HG03558 (cell line): ENCODE data around the gene HOXA11.

Experiments used
- ATAC-seq: cut with Tn5 transposase; IDR thresholded peaks from one replicate; pipeline ENCODE4 v1.9.1; 2021; ENCODE audit warnings: moderate number of reproducible peaks; ENCODE audit not compliant: unreplicated experiment; ENCODE audit errors: extremely low read depth

HOXA11 gene

DNA sequence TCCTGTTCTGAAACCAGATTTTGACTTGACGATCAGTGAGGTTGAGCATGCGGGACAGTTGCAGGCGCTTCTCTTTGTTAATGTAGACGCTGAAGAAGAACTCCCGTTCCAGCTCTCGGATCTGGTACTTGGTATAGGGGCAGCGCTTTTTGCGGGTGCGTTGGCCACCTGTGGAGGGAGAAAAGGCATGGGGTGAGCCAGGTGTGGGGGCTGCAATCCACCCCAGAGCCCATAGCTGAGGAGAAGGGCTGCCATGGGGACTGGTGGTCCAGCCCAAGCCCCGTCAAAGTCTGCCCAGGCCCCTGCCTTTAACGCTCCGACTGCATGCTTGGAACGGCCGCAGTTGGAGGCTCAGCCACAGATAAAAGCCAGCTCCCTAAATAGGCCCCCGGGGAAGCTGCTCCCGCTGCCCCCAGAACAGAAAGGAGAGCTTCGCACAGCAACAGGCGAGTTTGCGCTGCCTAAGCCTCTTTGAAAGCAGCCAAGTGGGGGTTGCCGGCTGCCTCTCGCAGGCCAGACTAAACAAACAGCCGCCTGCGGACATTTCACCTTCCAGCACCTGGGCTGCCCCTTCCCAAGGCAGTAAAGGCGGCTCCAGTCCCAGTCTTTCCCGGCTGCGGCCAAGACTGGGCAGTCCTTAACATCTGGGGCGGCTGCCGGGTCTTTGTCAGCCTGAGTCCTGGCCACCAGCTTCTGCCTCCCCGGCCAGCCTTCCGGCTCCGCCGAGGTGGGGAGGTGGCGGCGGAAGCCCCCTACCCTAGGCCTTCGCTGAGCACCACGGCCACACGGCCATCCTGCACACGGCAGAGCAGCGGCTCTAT, 2.0 kb downstream of the HOXA11 start:
- no peak for ATAC-seq

DNA sequence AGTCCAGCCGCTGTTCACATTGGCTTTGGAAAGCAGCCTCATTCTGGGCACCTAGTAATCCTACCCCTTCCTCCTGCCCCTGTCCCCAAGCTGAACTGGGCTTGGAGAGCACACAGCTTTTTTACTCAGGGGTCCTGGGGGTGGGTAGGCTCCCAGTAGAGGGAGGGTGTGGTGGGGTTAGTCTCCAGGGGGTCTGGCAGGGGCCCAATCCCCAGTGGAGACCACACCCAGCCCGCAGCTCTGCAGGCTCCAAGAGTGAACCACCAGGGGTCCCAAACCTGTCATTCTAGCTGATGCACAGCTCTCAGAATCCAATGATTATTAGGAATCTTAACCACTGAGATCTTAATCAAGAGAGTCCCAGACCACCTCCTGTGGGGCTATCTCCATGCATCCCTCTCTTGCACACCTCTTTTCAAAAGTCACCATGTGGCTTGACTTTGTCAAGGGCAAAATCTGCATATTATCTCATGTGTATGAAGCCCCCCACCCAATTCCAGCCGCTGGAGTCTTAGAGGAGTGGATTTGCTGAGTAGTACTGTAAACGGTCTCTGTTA, 2.7 kb downstream of the HOXA11 start:
- no peak for ATAC-seq

DNA sequence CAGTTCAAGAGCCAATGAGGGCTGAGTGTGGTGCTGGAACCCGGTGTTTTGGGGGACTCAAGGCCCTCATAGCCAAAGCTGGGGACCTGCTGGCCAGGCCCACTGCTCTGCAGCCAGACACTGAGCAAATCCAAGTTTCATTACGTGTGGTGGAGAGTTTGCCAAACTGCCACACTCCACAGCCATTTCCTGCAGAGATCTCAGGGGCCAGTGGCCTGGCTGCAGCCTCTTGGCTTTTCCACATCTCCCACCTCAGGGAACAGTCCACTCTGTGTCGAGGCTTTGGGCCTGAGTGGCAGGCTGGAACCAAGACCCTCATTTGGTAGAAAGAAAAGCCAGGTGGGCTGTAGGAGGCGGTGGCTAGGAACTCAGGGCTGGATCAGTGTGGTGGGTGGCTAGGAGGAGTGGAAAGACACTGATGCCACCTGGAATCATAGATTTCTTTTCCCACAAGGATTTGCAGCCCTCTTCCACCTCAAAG, 3.2 kb downstream of the HOXA11 start:
- ATAC-seq, result no peak

DNA sequence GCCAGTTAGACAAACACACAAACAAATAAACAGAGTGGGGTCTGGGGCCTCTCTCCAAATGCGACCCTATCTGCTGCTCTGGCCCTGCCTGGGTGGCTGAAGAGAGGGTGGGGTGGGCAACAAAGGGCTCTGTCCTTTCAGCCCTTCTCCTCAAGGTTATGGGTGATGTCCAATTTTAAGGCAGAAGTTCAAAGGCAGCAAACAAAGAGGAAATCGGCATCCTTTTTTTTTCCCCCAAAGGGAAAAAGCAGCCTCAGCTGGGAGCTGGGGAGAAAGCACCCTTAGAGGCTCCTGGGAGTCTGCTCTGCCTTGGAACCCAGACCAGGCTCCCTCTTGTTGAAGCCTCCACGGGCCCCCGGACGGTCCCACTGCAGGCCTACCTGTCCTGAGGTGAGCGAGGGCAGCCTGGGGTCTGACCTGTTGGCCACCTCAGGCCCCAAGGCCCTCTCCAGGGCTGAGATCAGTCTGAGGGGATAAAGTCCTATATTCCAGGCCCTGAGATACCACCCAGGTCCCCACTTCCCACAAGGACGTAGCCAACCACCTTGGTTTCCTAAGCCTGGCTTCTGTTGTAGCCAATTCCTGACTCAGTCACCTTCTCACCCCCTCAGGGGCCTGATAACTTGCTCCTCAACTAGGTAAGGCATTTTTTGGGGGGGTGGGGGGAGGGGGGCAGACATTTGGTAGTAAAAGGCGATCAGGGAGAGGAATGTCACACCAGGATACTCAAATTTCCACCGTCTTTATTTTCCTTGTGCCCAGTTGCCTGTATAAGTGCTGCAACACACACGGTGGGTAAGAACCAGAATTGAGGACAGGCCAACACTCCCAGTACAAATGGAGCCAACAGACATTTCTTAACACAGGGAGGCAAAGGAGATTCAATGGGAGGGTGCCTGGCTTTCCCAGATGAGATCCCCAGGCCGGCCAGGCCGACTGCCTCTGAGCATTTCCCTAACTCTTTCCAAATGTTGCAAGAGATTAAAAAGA, 4.3 kb downstream of the HOXA11 start:
- no peak for ATAC-seq

DNA sequence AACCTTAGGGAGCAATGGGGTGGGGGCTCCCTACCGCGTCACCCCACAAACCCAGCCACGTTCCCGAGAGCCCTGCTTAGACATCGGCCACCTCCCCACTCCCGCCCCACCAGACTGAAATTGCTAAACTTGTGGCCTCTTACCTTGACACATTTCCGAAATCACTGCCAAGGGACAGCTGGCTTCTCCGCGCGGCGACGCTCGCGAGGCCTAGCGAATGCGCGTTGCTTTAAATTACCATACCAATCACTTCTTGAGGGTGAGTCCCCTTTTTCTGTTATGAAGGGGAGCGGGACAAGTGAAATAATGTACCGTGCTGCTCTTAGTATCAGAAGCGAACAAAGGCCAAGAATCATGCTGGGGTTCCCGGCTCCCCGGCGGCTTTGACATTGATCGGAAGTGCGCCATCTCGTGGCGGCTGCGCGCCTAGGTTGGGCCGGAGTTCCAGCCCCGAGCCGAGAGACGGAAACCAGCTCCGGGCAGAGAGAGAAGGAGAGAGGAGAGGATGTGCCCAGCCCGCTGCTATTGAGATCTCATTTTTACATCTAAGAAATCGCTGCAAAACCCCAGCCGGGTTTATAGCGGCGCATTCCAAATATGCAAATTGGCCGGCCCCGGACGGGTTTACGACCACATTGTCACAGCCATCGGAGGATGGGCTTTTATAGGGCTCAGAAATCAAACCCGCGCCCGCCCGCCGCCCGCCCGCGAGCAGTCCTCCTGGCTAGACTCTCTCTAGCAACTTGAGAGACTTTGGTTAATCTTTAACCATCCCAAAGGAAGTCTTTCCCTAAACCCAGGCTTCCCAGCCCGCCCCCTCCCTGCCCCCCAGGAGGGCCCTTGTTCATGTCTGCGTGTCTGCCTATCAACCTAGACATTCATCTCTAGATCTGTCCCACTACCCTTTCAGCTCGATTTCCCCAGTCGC, 5.3 kb downstream of the HOXA11 start:
- no peak for ATAC-seq

DNA sequence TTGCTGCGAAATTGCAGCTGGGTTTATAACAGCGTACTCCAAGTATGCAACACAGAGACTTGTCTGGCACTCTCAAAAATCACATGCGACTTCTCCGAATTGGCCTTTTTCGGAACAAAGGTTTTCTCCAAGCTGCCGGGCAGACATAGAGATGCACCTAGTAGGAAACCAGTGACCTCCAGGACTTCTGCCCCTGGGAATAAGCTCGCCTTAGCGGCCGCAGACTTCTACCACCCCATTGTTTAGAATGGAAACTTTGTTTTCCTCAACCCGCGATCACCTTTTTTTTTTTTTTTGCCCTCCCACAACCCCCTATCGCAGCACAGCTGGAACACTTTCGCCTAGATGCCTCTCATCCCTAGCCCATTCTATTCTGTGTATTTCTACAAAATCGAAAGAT, 6.0 kb downstream of the HOXA11 start:
- no peak for ATAC-seq

DNA sequence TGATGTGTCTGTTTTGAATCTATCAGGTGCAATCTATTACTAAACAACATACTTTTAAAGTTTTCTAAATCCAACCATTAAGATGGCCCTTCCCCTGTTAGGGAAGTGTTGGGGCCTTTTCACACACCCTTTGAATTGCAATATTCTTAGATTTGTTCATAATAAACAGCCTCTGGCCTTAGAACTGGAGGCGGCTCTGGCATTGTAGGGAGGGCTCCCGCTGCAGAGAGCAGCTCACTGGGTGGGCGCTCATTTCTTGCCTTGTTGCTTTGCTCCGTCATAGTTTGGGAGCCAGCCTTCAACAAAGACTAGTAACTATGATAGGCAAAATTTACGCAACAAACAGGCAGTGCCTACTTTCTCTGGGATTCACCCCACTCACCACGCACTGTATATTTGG, 6.7 kb downstream of the HOXA11 start:
- ATAC-seq, result no peak

DNA sequence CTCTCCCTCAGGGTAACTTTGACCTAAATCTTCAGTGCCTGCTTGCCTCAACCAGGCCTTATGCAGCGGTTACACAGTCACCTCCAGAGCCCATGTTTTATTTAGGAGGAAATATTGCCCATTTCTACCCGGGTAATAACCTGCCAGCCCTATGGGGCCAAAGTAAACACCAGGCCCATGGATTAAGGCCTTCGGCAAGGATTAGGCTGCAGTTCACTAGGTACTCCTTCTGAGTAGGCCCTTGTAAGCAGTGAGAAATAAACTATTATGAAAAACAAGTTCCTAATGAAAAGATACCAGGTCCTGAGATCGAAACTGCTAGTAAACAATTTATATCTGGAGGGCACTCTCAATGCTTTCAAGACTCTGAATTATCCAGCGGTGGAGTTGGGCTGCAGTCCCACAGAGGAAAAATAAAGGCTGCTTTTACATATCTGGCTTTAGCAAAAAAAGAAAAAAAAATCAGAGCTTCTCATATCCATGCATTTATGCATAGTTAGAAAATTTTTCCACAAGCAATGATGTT, 7.2 kb downstream of the HOXA11 start:
- ATAC-seq, result no peak

DNA sequence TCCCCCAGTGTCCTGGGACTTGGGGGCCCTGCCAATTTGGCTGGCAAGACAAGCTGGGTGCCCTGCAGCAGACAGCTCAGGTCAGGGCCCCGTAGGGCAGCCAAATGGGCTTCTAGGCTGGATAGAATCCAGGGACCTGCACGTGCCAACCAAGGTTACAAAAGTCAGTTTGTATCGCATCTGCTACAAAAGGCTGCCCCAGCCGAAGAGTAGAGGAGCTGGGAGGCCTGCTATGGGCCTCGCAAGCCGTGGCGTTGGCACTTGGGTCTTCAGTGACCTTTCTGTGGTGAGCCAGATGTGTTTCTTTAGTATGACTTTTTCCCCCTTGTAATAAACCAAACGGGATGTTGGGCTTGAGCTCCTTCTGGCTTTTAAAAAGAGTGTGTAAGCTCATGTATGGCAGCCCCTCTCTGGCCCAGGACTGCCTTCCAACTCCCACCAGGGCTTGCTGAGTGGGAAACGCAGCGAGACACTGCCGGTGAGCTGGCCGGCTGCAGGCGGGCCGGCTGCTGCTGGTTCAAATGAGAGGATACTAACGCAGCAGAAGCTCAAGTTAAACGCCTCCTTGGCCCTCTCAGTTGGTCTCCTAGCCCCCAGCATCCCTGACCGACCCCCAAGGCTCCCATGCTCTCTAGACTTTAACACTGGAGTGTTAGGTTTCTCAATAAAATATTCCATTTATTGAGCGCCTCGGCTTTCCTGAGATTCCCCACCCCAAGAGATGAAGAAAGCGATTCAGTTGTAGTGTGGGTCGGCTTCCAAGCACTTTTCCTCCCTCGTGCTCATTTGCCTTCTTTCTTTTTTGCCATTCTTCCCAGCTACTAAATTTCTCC, 7.9 kb downstream of the HOXA11 start:
- ATAC-seq, result no peak

DNA sequence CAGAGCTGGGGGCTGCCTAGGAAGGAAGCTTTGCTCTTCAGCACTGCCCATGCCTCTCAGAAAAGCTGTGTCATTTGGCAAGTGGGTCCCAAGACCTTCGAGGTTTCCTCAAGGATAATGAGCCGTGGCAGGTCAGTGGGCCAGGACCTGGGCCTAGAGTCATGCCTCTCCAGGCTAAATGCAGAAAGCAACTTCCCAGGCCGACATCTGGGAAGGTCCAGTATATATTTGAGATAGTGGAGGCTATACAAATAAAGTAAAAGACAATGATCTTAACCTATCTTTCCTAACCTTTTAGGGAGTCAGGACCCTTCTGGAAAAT, 8.5 kb downstream of the HOXA11 start:
- ATAC-seq, result no peak

DNA sequence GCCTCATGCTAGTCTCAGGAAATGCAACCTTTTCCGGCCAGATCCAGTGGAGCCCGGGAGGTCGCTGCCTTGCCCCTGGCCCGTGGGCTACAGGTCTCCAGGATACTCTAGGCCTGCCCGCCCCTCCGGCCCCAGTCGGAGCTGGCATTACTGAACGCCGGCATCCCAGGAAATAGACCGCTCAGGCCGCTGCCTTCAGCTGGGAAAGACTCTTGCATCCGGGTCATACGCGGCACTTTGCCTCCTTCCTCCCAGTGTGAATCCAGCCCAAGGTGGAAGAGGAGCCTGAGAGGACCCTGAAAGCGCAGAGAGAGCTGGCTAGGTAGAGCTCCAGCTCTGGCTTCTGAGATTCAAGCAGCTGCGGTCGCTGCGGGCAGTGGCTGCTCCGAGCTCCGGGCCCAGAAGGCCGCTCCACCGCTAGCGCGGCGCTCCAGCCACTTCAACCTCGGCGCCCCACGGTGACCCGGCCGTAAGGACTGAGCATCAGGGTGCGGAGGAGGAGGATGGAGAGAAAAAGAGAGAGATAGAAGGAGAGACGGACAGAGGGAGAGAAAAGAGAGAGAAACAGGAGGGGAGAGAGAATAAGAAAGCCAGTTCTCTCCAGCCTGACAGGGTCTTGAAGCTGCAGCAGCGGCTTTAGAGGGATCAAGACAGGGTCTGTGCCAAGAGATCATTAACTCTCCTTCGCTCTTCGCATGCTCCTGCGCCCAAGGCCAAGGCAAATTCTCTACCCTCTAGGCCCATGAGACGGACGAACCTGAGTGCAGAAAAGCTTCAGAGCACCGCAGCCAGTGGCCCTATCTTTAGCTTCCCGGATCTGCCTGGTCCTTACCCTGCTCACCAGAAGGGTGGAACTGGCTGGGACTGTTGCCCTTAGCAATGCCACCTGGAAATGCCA, 9.2 kb downstream of the HOXA11 start:
- no peak for ATAC-seq

DNA sequence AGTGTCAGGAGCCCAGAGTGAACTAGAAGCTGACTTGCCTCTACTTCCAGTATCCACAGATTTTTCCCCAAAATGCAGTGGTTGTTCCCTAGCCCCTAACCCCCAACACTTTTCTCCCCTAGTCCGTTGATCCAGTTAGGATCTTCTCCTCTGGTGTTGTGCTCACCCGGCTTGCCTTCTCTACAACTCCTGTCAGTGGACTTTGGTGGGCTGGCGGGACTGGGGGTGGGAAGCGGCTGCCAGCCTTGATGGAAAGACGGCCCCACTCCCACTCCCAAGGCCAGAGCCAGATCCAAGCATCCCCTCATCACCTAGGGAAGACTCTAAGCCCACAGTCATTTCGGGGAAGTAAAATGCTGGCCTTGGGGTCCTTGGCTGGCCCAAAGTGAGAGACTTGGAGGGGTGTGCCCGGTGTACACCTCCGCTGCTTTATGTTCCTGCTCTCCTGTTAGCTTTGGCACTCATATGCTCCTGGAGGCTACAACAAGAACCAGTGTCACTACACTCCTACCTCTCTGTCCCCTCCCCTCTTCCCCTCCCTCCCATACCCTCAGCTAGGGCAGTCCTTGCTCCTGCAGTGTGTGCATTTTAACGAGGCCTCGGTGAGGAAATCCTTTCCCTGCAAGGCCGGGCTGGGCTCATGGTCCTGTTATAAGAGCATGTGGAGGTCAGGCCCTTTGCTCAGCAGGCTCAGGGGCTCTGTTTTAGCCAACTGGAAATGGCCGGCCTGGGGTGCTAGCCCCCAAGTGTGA, 10.0 kb downstream of the HOXA11 start:
- ATAC-seq, result no peak

DNA sequence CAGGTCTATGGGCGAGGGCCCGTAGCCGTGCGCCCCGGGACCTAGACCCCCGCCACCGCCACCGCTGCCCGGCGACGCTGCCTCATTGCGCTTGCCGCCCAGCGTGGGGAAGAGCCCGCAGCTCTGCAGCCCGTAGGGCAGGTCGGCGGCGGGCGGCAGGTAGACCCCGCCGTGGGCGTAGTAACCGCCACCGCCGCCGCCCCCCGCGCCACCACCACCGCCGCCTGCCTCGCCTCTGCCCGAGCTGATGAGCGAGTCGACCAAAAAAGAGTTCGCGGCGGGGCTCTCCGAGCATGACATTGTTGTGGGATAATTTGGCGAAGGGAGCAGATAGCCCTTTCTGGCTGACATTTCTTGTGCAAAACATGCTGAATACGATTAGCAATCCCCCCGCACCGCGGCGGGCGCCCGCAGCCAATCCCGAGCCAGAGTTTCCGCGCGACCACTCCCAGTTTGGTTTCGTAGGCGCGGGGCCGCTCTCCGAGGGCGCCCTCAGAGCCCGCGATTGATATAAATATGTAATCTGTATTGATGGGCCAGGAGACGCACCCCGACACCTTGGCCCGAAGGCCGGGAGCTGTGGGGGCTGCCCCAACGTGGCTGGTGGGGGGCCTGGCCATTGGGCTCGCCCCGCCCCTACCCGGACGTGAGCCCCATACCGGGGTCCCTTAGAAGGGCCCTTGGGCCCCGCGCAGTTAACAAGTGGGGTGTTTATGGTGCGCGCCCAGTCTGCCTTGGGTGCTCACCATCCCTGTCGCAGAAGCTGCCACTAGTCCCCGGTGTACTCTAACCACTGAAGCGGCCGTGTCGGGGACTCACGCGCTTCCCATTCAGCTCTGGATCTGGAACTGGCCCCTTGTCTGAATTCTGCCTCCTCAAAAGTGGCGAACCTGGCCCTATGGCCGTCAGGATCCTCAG, 10.8 kb downstream of the HOXA11 start, which contains the start of gene HOXA10:
TSS of gene HOXA10 (minus strand) at position 365 of the 918 bp plus-strand sequence. CDS start at position 351, 14 bp downstream.
- no peak for ATAC-seq

DNA sequence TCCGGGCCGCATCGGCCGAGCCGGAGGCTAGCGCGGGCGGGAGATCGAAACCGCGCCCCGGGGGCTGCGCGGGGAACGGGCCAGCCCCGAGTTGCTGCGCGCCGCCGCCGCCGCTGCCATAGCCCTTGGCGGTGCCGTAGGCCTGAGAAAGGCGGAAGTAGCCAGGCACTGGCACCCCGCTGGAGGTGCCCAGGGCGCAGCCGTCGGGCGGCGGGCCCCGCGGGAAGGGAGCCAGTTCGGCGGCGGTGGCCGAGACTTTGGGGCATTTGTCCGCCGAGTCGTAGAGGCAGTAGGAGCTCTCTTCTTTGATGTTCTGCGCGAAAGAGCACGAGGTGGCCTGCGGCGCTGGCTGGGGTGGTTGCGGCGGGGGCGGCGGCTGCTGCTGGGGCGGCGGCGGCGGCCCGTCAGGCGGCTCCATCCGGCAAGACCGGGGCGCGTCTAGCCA, 11.5 kb downstream of the HOXA11 start:
- ATAC-seq, result no peak

DNA sequence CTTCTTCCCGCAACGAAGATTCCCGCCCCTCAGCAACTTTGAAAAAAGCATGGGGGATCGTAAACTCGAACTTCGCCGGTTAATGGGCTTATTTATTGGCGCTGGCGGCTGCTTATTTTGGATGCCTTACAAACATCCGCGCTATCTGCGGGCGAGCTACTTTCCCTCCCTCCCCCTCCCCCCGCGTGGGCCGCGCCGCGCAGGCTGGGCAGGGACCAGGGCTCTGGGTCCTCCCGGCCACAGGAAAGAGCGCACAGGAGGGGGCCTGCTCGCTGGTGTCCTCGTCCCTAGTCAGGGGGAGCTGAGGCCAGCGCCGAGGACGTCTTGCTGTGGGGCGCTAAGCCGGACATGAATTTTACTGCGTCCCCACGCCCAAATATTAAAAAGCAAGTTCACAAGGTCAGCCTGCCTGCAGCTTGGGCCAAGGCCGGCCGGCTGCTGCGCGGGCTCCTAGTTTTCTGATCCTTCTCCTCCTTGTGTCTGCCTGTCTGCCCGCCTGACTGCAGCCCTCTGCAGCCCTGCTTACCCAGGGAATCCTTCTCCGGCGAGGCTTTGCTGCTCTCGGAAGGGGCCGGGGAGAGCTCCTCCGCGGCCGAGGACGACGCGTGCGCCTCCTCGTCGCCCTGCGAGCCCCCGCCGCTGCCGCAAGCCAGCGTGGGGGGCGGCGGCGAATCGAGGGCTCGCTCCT, 12.1 kb downstream of the HOXA11 start:
- no peak for ATAC-seq
